ENCODE results near the gene NT5C3A. TPM values are rescaled to one million over a fixed set of nuclear protein-coding genes. Genes with fewer than 3 reads are reported as not detected.
A peak's percentile ranks its signal among the peaks of the same experiment; 100 is the strongest.

Gene NT5C3A
- total RNA-seq, 1 experiment from 2014 or later: 35.9 TPM

- DNase-seq (ENCODE audit: low read depth): no peak
Observed at GRCh38 chr7:33075818-33076518, 13.4 kb upstream of the NT5C3A start.

GRCh38 chr7:33073243-33073642 lies 10.7 kb upstream of the NT5C3A start:
- DNase-seq (ENCODE audit: low read depth): no peak

GRCh38 chr7:33072471-33072870 lies 9.9 kb upstream of the NT5C3A start:
- DNase-seq (ENCODE audit: low read depth): peak; percentile 77

- DNase-seq (ENCODE audit: low read depth): no peak
Observed at GRCh38 chr7:33070831-33071230, 8.3 kb upstream of the NT5C3A start.

- DNase-seq (ENCODE audit: low read depth): no peak
Observed at GRCh38 chr7:33070277-33070676, 7.7 kb upstream of the NT5C3A start.

GRCh38 chr7:33067921-33068320 lies 5.3 kb upstream of the NT5C3A start:
- DNase-seq (ENCODE audit: low read depth): no peak

- peak; percentile 28 for DNase-seq (ENCODE audit: low read depth)
Observed at GRCh38 chr7:33066771-33067170, 4.2 kb upstream of the NT5C3A start.

GRCh38 chr7:33065981-33066380 lies 3.4 kb upstream of the NT5C3A start:
- no peak for DNase-seq (ENCODE audit: low read depth)

GRCh38 chr7:33062782-33063443 lies 337 bp upstream of the NT5C3A start:
- DNase-seq (ENCODE audit: low read depth): peak; percentile 96

GRCh38 chr7:33061282-33061937 lies 1.2 kb downstream of the NT5C3A start:
- no peak for DNase-seq (ENCODE audit: low read depth)

GRCh38 chr7:33059635-33060034 lies 2.9 kb downstream of the NT5C3A start:
- DNase-seq (ENCODE audit: low read depth): no peak

- no peak for DNase-seq (ENCODE audit: low read depth)
Observed at GRCh38 chr7:33055158-33055557, 7.4 kb downstream of the NT5C3A start.

GRCh38 chr7:33054261-33054964 lies 8.2 kb downstream of the NT5C3A start:
- DNase-seq (ENCODE audit: low read depth): peak; percentile 39

GRCh38 chr7:33053721-33054120 lies 8.9 kb downstream of the NT5C3A start:
- DNase-seq (ENCODE audit: low read depth): no peak

- DNase-seq (ENCODE audit: low read depth): peak; percentile 52
Observed at GRCh38 chr7:33050535-33051318, 11.8 kb downstream of the NT5C3A start.

GRCh38 chr7:33048704-33049103 lies 13.9 kb downstream of the NT5C3A start:
- DNase-seq (ENCODE audit: low read depth): no peak

- no peak for DNase-seq (ENCODE audit: low read depth)
Observed at GRCh38 chr7:33048257-33048656, 14.3 kb downstream of the NT5C3A start.

GRCh38 chr7:33044986-33045385 lies 17.6 kb downstream of the NT5C3A start:
- DNase-seq (ENCODE audit: low read depth): no peak

GRCh38 chr7:33044401-33044718 lies 18.2 kb downstream of the NT5C3A start:
- no peak for DNase-seq (ENCODE audit: low read depth)

GRCh38 chr7:33043501-33044400 lies 18.8 kb downstream of the NT5C3A start:
- no peak for DNase-seq (ENCODE audit: low read depth)
